GM10248 (cell line): ENCODE measurements around the gene TLE5.
"Not testable (repeated sequence)": the region's sequence is repeated elsewhere in the genome, so short reads cannot be mapped to it uniquely, and the experiment has no call there.

ENCODE experiments used
- CTCF ChIA-PET: fragments of 300-600 bp; sonication (Branson Sonifier 250); formaldehyde crosslinking; extraction: SDS; loops from one replicate; lab custom pipeline; 2021; ENCODE audit warnings: antibody characterized with exemption; lab: Yijun Ruan, JAX
- POLR2A ChIA-PET: fragments of 350-650 bp; sonication (Branson Sonifier 250); formaldehyde crosslinking; extraction: SDS; loops from one replicate; lab custom pipeline; 2020; ENCODE audit warnings: antibody characterized with exemption; lab: Yijun Ruan, JAX
- DNase-seq: peaks from one replicate; pipeline ENCODE4 v3.0.0; 2012; ENCODE audit errors: extremely low spot score
- TF ChIP-seq, protein P1 (sequence below): IDR thresholded peaks from 2 replicates; pipeline ENCODE4 v1.5.1; 2012; ENCODE audit warnings: mild to moderate bottlenecking, low read depth; ENCODE audit errors: extremely low read depth, missing control alignments, control extremely low read depth

Gene TLE5

GRCh38 chr19:3054972-3055740 is 7.1 kb downstream of the TLE5 start:
- no peak for DNase-seq
- ChIA-PET POLR2A (no interaction called here), CTCF (interaction anchor here (1.2 to 4.7 kb wide), 3 partner anchors 20 to 100 kb away, joined by 3 to 20 read pairs (median 6); no protein-coding TSS in a partner anchor)
- TF ChIP-seq, protein P1, sequence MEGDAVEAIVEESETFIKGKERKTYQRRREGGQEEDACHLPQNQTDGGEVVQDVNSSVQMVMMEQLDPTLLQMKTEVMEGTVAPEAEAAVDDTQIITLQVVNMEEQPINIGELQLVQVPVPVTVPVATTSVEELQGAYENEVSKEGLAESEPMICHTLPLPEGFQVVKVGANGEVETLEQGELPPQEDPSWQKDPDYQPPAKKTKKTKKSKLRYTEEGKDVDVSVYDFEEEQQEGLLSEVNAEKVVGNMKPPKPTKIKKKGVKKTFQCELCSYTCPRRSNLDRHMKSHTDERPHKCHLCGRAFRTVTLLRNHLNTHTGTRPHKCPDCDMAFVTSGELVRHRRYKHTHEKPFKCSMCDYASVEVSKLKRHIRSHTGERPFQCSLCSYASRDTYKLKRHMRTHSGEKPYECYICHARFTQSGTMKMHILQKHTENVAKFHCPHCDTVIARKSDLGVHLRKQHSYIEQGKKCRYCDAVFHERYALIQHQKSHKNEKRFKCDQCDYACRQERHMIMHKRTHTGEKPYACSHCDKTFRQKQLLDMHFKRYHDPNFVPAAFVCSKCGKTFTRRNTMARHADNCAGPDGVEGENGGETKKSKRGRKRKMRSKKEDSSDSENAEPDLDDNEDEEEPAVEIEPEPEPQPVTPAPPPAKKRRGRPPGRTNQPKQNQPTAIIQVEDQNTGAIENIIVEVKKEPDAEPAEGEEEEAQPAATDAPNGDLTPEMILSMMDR: no peak

DNA sequence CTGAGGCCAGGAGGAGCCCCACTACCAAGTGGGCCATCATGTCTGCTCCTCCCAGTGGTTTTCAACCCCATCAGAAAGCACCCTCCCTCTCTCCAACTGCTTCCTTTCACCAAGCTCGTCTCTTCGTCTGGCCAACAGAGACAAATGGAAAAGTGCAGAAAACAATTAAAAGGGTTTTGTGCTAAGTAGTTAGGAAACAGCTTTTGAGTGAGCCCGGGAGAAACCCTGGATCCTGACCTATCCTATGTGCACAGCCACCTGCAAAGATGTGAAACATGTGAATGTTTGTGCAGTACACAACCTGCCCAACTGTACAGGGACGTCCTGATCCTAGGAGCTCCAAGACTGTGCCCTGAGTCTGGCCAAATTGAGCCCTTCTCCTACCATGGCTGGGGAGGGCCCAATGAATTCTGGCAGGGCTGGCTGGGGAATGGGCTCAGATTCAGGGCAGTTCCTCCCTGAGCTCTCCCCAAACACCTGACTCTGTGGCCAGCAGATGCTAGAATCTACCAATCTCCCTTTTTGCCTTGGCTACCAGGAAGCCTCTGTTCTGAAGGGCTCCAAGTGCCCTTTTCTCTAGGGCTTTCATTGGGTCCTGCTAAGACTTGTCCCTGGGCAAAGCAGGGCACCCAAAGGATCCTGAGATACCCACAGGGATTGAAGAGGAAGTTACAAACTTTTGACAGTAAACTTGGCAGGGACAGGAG is 7.9 kb downstream of the TLE5 start:
- DNase-seq: no peak
- TF ChIP-seq, protein P1: no peak
- POLR2A ChIA-PET: interaction anchor here (0.9 kb wide), 1 partner anchor 154 kb away, joined by 3 read pairs; the partner anchor contains the start of gene ZNF57
- CTCF ChIA-PET: interaction anchor here (1.1 to 4.7 kb wide), 4 partner anchors 12 to 99 kb away, joined by 3 to 20 read pairs (median 4); no protein-coding TSS in a partner anchor

- CTCF ChIA-PET: interaction anchor here (1.1 to 4.7 kb wide), 5 partner anchors 13 to 102 kb away, joined by 3 to 20 read pairs (median 5); no protein-coding TSS in a partner anchor
- DNase-seq: no peak
- POLR2A ChIA-PET: interaction anchor here (0.9 kb wide), 1 partner anchor 153 kb away, joined by 3 read pairs; the partner anchor contains the start of gene ZNF57
- TF ChIP-seq, protein P1: no peak
Observed at GRCh38 chr19:3053780-3054179, 8.5 kb downstream of the TLE5 start.

DNA sequence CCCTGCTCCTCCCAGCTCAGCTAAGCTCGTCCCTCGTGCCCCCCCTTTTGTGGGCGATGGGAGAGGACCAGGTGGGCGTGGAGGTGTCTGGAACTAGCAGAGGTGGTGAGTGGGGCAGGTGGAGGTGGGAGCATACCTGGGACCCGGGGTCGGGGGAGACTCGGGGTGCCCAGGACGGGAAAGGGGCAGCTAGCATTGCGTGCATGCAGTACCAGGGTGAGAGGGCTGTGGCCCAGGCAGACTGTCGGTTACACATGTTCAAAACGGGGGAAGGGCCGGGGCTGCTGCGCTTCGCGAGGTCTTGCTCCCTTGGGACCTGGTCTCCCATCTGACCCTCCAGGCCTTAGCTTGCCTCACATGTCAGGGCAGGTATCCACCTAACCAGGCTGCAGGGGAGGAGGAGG is 9.1 kb downstream of the TLE5 start:
- DNase-seq: no peak
- TF ChIP-seq, protein P1: no peak
- POLR2A ChIA-PET: interaction anchor here (0.7 to 1.6 kb wide), 2 partner anchors 18 to 459 kb away, joined by 3 to 6 read pairs; no protein-coding TSS in a partner anchor
- CTCF ChIA-PET: interaction anchor here (0.6 to 4.7 kb wide), 6 partner anchors 8 to 102 kb away, joined by 3 to 20 read pairs (median 5); no protein-coding TSS in a partner anchor

- POLR2A ChIA-PET, DNase-seq, CTCF ChIA-PET: not testable (repeated sequence)
Observed at GRCh38 chr19:3050016-3050415, 12.3 kb downstream of the TLE5 start.

DNA sequence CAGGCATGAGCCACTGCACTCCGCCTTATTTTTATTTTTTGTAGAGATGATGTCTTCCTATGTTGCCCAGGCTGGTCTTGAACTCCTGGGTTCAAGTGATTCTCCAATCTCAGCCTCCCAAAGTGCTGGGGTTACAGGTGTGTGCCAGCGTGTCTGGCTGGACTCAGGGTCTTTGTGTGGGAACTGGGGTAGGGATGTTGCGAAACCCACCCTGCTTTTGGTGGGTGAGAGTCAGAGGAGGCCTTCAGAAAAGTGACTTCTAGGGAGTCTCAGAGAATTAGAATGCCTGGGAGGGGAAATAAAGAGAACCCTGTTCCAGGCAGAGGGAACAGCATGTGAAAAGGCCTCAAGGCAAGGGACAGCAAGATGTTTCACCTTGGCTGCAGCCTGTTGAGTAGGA is 13.2 kb downstream of the TLE5 start:
- POLR2A ChIA-PET: interaction anchor here (0.7 kb wide), 1 partner anchor 44 kb away, joined by 8 read pairs; no protein-coding TSS in a partner anchor
- CTCF ChIA-PET: interaction anchor here (0.6 kb wide), 1 partner anchor 13 kb away, joined by 3 read pairs; no protein-coding TSS in a partner anchor
- TF ChIP-seq, protein P1: no peak
- DNase-seq: no peak
